ENCODE measurements around the gene ATP10B. TPM values are rescaled to one million over a fixed set of nuclear protein-coding genes. Genes with fewer than 3 reads are reported as not detected.

Gene ATP10B
- total and polyA plus RNA-seq, 2 of the 13 experiments (the other 11 are each of a cell fraction or from before 2014, with no cell fraction given) = not detected

GRCh38 chr5:160657068-160657507 lies 194.9 kb downstream of the ATP10B start:
- Histone ChIP-seq H3K9ac (ENCODE audit: insufficient read depth, low read depth, low read length) (no peak overlapping the region), H3K27ac (ENCODE audit: extremely low read length, insufficient read depth, low read length) (no peak overlapping the region), H4K20me1 (ENCODE audit: insufficient read depth, low read length) (no peaks in the 10 kb centered on the region), H2AFZ (ENCODE audit: low read length) (no peak overlapping the region), H3K27me3 (ENCODE audit: control insufficient read depth in 1 of 2, insufficient read depth in 2 of 2, low read length in 2 of 2) (no peaks in the 10 kb centered on the region), H3K79me2 (ENCODE audit: insufficient read depth, low read length) (no peaks in the 10 kb centered on the region), H3K4me3 (replicated peaks in 1 of 3; ENCODE audit: insufficient read depth in 1 of 3, low read depth in 2 of 3, low read length in 3 of 3) (no peak overlapping the region), H3K36me3 (replicated peaks in 1 of 2; ENCODE audit: control insufficient read depth in 1 of 2, insufficient read depth in 2 of 2, low read length in 2 of 2) (no peaks in the 10 kb centered on the region), H3K9me3 (ENCODE audit: low read length) (no peaks in the 10 kb centered on the region), H3K4me1 (ENCODE audit: insufficient read depth, low read length) (no peaks in the 10 kb centered on the region), H3K4me2 (ENCODE audit: low read depth, low read length) (no peak overlapping the region)
- 7% methylated on average over 1 of the region's 1 CpG for WGBS (ENCODE audit: low lambda C conversion rate)
- intact Hi-C loops (cut with micrococcal nuclease; ENCODE audit: unreplicated experiment) (no loop called here), in situ Hi-C loops (cut with HindIII; ENCODE audit: extremely low pct_ligation_motif_present, low pct_unique_long_range_greater_than_20kb) (no loop called here)
- no peak for DNase-seq (ENCODE audit: low spot score)
- BruUV-seq (replicated peaks) = no TSS peak
- POLR2A ChIA-PET = no interaction called here
- ATAC-seq = no peak
- FAIRE-seq = no peak
- no peak for TF ChIP-seq ZNF282 (IDR thresholded peaks at IDR 0.05; ENCODE audit: partially characterized antibody)
- TF ChIP-seq ZNF768 (CRISPR knock-in tag; IDR thresholded peaks at IDR 0.05) = no peak
- TF ChIP-seq ATM (IDR thresholded peaks at IDR 0.05; ENCODE audit: borderline replicate concordance) = no peak
- TF ChIP-seq ZNF605 (CRISPR knock-in tag; IDR thresholded peaks at IDR 0.05) = no peak
- no peak for TF ChIP-seq ZNF530 (CRISPR knock-in tag; IDR thresholded peaks at IDR 0.05; ENCODE audit: low read depth)
- TF ChIP-seq RBM22 (optimal IDR thresholded peaks at IDR 0.05; ENCODE audit: low read length) = no peak
- CTCF ChIA-PET (ENCODE audit: low intra/inter-chr PET ratio, low total read pairs) = no interaction called here

GRCh38 chr5:160655717-160656116 lies 196.3 kb downstream of the ATP10B start:
- DNase-seq (ENCODE audit: low spot score) (no peak), FAIRE-seq (no peak), ATAC-seq (no peak)
- no TSS peak for BruUV-seq (replicated peaks)
- Histone ChIP-seq H4K20me1 (ENCODE audit: insufficient read depth, low read length) (no peaks in the 10 kb centered on the region), H3K27ac (ENCODE audit: extremely low read length, insufficient read depth, low read length) (no peak overlapping the region), H3K36me3 (replicated peaks in 1 of 2; ENCODE audit: control insufficient read depth in 1 of 2, insufficient read depth in 2 of 2, low read length in 2 of 2) (no peaks in the 10 kb centered on the region), H3K79me2 (ENCODE audit: insufficient read depth, low read length) (no peaks in the 10 kb centered on the region), H3K4me1 (ENCODE audit: insufficient read depth, low read length) (no peaks in the 10 kb centered on the region), H3K27me3 (ENCODE audit: control insufficient read depth in 1 of 2, insufficient read depth in 2 of 2, low read length in 2 of 2) (no peaks in the 10 kb centered on the region), H3K4me2 (ENCODE audit: low read depth, low read length) (no peak overlapping the region), H3K9me3 (ENCODE audit: low read length) (no peaks in the 10 kb centered on the region), H2AFZ (ENCODE audit: low read length) (no peak overlapping the region), H3K9ac (ENCODE audit: insufficient read depth, low read depth, low read length) (no peak overlapping the region), H3K4me3 (replicated peaks in 1 of 3; ENCODE audit: insufficient read depth in 1 of 3, low read depth in 2 of 3, low read length in 3 of 3) (no peak overlapping the region)
- no peak for TF ChIP-seq ZNF138 (CRISPR knock-in tag; IDR thresholded peaks at IDR 0.05; ENCODE audit: low read depth)
- no peak for TF ChIP-seq ZNF616 (CRISPR knock-in tag; IDR thresholded peaks at IDR 0.05; ENCODE audit: low read depth)
- no peak for TF ChIP-seq NFKBIZ (CRISPR knock-in tag; IDR thresholded peaks at IDR 0.05)
- TF ChIP-seq IKZF4 (CRISPR knock-in tag; IDR thresholded peaks at IDR 0.05; ENCODE audit: borderline replicate concordance, low read depth, not compliant biosample characterization) = no peak
- no peak for TF ChIP-seq RERE (CRISPR knock-in tag; IDR thresholded peaks at IDR 0.05; ENCODE audit: low read depth)
- TF ChIP-seq FOXA1 (IDR thresholded peaks at IDR 0.05) = no peak
- no peak for TF ChIP-seq FOXA1 (CRISPR knock-in tag; IDR thresholded peaks at IDR 0.05)
- no peak for TF ChIP-seq SKI (IDR thresholded peaks at IDR 0.05; ENCODE audit: partially characterized antibody)
- no peak for TF ChIP-seq ZNF577 (CRISPR knock-in tag; IDR thresholded peaks at IDR 0.05; ENCODE audit: borderline replicate concordance, low read depth)
- no peak for TF ChIP-seq MAFF (IDR thresholded peaks at IDR 0.05; ENCODE audit: low read depth, low read length)
- no peak for TF ChIP-seq CENPT (CRISPR knock-in tag; IDR thresholded peaks at IDR 0.05; ENCODE audit: low read depth)
- intact Hi-C loops (cut with micrococcal nuclease; ENCODE audit: unreplicated experiment) = no loop called here
- in situ Hi-C loops (cut with HindIII; ENCODE audit: extremely low pct_ligation_motif_present, low pct_unique_long_range_greater_than_20kb) = no loop called here
- ChIA-PET POLR2A (no interaction called here), CTCF (ENCODE audit: low intra/inter-chr PET ratio, low total read pairs) (no interaction called here)
- WGBS (ENCODE audit: low lambda C conversion rate) = 27% methylated on average over 8 of the region's 8 CpGs
